Stromal cell of bone marrow (primary cell): Measurements from ENCODE around the gene POLR1A.

Experiments
- DNase-seq: peaks from one replicate; pipeline ENCODE4 v3.0.0-alpha.2; 2012; ENCODE audit warnings: low read depth

Gene POLR1A

DNA sequence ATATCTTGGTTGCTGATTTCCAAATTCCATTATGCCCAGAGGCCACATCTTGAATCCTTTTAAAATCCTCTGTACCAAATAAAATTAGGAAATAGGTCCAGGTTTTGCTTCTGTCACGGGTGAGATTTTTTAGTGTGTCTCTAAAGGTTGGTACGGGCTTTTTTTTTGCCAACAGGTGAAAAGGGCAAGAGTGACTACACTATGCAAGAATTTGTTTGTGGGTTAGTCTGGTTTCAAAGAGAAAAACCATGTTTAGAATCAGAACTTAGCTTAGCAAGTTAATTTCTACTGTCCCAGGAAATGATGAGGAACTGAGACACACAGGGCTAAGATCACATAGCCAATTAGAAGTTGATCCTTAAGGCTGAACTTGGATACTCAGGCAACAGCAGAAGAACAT lies 41.7 kb downstream of the POLR1A start:
- no peak for DNase-seq

DNA sequence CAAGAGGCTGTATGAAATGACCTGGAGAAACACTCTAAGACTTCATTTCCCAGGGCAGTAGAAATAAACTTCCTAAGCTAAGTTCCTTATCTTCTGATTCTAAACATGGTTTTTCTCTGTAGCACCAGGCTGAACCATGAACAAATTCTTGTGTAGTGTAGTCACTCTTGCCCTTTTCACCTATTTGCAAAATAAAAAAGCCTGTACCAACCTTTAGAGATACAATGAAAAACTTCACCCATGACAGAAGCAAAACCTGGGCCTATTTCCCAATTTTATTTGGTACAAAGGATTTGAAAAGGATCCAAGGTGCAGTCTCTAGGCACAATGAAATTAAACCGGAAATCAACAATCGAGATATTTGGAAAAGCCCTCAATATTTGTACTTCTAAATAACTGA lies 43.6 kb downstream of the POLR1A start:
- no peak for DNase-seq

DNA sequence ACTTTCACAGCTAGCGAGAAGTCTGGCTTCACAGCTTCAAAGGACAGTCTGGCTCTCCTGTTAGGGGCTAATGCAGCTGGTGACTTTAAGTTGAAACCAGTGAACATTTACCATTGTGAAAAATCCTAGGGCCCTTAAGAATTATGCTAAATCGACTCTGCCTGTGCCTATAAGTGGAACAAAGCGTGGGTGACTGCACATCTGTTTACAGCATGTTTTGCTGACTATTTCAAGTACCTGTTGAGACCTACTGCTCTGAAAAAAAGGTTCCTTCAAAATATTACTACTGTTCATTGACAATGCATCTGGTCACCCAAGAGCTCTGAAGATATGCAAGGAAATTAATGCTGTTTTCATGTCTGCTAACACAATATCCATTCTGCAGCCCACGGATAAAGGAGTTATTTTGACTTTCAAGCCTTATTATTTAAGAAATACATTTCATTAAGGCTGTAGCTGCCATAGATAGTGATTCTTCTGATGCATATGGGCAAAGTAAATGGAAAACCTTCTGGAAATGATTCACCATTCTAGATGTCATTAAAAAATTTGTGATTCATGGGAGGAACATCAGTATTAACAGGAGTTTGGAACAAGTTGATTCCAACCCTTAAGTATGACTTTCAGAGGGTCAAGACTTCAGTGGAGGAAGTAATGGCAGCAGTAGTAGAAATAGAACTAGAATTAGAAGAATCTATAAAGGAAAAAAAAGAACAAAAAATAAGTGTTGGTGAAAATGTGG lies 48.9 kb downstream of the POLR1A start:
- no peak for DNase-seq

DNA sequence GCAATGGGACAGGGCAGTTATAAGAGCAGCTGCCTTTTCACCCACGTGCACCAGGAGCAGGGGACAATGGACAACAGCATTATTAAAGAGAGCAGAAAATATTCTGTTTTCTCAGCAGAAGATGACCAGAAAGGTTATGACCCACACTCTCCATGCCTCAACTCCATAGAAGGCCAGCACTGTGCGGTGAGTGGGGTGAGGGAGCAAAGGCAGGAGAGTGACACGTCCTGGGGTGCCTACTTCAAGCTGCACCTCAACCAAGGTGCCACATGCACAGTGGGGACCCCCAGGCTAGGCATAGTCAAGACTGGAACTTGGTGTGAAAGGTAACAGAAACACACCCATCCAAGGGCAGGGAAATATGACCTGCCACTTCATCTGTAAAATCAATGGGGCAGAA lies 50.4 kb downstream of the POLR1A start:
- DNase-seq: no peak

DNA sequence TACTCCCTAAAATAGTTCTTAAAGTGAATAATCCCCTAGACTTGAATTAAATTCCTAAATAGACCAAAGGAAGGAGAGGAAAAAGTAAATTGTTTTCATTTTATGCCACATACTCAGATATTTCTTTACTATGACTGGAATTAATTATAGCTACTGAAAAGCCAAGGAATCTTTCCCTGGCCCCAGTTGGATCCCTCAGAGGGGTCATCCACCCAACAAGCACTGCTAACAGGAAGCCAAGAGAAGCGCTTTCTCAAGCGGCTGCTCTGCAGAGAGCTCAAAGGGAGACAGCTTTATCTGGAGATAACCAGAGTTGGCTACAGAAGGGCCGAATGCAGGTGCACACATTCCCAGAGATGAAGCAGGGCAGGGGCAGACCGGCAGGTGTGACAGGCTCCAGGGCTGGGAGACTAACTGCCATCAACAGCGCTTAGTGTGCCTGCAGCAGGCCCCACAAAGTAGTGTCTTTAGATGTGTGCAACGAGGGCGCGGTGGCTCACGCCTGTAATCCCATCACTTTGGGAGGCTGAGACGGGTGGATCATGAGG lies 51.1 kb downstream of the POLR1A start:
- no peak for DNase-seq

DNA sequence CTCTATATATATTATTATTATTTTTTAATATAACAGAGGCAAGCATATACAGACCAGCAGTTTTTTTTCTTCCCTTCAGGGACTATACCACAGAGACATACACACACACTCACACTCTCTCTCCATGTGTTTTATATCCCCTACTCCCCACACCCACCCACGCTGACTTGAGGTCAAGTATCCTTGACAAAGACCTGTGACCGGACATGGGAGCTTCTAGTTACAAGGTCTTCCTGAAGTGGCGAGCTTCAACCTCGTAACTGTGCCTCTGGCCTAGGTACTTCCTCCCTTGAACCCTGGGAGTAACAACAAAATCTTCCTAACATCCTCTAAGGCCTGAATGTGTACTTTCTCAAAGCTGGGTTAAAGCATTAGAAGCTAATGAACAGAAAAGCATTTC lies 52.5 kb downstream of the POLR1A start:
- no peak for DNase-seq

DNA sequence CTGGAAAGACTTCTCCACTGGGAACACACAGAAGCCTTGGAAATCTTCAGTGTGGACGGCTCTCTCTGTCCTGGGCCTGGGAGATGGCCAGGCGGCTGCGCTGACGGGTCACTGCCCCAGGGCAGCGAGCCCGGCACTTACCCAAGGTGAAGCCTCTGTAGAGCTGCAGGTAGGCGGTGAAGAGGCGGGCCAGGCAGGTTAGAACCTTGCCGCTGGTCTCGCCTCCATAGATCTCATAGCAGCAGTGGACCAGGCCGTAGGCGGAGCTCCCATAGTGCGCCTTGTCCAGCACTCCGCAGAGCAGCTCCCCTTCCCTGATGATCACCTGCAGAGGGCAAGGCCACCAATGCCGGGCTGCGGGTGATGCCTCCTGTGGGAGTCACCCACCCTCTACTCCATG lies 53.0 kb downstream of the POLR1A start:
- no peak for DNase-seq

DNA sequence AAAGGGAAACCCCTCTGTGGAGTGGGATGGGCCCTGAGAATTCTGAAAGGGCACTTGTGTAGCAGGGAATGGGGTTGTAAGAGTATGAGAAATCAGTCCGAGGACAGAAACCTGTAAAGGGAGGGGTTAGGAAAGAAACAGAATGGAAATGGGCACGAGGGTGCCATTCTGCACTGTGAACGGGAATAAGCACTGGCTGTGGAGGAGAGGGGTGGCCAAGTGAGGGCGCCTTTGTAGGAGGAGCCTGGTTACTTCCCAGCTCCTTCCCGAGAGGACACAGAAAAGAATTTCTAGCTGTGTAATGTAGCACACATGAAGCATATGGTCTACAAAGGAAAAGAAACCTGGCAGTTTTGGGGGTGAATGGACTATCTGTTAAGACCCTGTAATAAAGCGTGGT lies 53.4 kb downstream of the POLR1A start:
- no peak for DNase-seq

DNA sequence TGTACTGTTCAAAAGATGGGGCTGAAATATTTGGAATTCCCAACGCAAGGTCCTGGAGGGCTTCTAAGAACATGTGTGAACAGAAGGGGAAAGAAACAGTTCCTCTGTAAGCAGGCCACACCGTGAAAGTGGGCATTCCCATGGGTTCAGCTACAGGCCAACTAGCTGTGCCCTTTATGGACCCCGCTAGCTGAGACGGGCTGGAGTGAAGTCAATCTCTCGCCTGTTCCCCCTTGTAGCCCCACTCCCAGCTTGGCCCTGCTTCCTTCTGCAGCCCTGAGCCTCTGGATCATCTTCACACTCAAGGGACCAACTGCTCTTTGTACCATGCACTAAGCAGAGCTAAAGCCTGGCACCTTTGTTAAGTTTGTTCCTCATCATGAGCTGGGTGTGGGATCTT lies 55.4 kb downstream of the POLR1A start:
- no peak for DNase-seq

DNA sequence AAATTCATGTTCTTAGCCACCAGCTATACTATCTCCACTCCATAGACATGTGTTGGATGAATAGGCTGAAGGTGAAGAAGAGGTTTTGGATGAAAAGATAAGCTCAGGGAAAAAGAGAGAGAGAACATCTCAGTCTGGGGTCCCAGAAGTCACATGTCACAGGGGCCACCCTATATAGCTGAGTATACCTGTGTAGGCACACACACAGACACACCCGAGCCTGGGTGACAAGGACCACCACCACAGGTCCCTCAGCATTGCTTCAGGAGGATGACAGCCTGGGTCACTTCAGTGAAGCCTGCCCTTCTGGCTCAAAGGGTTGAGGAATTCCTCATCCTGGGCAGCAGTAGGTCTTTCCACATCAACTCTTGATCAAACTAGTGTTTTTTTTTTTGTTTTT lies 56.2 kb downstream of the POLR1A start:
- no peak for DNase-seq

DNA sequence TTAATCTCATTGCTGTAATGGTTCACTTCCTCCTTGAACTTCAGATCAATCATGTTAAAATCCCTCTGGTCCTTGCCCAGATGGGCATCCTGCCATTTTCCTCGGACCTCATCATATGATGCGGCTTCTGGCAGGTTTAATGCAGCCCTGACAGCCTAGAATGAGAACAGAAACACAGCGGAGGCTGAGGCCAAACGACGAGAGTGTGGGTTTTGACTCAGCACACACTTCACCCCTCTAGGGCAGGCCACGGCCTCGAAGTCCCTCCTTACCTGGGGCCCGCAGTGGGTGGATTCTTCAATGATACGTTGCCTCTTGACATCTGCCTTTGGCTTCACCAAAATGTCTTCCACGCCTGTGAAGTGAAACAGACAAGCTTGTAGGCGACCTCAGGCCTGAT lies 56.8 kb downstream of the POLR1A start:
- DNase-seq: no peak

DNA sequence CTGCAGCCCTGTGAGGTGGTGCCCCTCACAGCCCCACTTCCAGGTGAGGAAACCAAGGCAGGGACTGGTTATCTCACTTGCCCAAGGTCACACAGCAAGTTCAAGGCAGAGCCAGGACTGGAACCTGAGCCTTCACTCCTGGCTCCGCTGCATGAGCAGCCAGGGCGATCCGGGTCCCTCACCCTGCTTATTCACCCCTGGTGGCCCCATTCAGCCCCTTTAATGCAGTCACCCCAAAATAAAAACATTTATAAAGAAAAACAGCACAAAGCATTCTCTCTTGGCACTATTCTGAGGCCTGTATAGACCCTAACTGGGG lies 57.3 kb downstream of the POLR1A start:
- no peak for DNase-seq

DNA sequence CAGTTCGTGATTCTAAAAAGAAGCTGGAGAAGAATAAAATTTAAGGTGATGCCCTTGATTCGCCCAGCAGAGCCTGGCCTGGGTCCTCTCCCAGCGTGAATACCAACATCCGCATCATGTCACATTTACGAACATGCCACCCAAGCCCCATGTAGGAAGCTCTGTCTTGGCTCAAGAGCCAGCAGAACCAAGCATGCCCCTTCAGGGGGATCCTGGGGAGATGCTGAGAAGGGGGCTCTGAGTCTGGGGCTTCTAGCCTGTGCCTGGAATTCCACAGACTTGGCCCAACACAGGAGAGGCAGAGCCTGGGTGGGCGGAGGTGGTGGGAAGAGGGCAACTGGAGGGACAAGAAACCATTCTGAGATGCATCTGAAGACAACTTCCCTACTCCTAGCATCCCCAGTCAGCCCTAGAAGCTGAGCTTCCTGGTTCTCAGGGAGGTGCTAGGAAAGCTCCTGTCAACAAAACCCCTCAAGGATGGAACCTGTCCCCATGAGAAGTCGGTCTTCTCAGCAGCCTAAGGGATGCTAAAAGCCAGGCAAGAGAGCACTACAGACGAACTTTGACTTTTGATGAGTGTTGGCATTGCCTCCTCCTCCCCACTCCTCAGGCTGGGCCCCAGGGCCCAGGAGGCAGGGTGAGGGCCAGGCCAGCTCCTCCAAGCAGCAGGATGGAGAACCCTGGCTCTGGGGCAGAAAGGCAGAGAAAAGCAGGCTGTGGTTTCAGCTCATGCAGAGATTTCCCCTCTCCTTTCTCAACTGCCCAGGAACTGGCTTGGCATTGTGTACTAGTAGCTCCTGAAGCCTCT lies 57.9 kb downstream of the POLR1A start:
- DNase-seq: no peak

DNA sequence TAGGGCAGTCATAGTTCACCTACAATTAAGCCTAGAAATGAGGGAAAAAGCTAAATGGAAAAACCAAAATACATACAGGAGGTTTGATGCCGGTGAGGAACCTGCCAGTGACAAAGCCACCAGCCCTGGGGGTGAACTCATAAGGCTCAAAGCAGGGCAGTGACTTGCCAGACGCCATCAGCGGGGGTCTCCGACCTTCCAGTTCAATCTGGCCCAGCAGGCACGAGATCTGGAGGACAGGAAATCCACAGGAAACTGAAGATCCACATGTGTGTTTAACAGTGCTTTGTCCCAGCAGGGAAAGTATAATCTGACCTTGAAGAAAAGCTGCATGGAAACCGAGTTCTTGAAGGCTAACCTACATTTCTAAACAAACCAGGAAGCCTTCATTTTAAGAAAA lies 60.1 kb downstream of the POLR1A start:
- no peak for DNase-seq

DNA sequence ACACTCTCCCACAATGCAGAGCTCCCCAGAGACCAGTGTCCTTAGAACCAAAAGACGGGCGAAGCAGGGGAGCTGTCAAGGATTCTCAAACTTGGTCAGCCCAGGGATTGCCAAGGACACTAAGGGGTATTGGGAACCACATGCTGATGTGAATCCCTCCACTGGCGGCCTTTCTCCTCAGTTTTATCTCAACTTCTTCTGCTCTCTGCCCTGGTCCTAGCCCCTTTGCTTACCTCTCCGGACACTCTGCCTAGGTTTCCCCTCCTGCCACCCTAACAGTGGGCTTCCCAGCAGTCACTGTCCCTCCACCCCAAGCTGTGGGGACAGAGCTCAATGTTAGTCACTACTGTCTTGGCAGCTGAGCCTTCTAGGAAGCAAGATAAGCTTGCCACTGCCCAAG lies 61.1 kb downstream of the POLR1A start:
- no peak for DNase-seq

DNA sequence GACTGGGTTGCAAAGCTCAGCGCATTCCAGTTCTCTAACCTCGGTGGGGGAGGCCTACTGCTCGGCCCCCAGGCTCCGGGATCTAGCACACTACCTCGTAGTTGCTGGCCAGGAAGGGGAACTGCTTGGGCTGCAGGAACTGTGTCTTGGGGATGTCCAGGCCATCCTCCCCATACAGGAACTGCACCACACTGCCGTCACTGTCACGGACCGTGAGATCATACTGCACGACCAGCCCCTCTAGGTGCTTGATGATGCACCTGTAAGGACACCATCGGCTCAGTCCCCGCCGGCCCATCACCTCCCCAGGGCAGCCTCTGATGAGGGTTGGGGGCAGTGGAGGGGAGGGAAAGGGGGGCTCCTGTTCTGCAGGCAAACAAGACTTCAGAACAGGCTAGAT lies 61.6 kb downstream of the POLR1A start:
- DNase-seq: no peak

DNA sequence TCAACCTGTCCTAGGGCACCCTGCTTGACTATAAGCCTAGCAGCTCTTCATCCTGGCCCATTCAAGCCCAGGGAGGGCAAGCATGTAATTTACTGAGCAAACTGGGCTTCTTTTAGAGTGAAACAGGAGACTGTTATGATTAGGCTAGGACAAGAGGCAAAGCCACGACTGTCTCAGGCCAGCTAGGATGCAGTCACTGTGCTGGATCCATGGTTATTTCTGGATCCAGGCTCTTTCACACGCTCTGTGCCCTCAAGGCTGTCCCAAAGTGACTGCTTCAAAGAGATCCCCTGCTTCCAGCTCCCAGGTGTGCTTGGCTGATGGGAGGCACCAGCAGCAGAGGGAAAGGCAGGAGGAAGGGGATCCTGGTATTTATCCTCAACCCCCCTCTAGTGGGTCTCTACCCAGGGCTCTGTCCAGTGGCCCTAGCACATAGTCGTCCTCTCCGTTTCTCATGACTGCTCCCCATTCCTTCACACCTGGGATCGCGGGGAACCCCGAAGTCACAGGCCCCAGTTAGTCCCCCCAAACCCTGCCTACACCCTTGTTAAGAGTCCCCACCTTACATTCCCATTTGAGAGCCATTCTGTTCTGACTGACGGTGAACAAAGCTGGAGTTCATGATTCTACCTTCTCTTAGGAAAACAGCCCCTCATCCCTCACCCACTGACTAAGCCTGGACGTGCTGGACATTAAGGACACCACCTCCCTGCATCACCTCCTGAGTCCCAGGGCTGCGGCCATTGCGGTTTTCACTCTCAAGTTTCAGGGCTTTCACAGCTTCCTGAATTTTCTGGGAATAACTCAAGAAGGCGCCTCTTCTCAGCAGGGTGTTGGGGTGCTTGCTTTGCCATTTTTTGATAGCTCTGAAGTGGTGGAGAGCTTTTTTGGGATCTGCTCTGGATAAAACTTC lies 63.2 kb downstream of the POLR1A start:
- no peak for DNase-seq

DNA sequence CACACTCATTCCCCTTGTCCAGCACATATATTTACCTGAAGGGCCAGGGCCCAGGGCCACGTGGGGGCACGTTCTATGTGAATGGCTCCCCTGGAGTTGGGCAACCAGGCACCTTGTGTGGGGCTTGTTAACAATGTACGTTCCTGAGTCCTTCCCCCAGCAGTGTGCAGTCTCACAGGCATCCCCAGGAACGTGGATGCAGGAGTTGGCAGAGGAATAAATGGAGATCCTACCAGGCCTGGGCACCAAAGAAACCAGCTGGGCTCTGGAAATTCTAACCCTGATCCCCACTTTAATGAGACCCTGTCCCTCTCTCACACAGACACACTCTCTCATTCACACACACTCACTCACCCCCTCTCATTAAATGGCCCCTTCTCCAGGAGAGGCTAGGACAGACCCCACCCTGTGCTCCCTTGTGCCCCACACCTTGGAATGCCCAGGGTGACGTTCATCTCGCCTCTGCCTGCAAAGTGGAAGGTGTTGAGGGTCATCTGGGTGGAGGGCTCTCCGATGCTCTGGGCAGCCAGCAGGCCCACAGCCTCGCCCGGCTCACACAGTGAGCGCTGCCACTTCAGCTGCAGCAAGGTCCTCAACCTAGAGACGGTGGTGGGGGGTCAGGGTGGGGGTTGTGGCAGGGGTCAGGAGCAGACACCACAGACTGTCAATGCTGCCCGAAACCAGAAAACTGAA lies 65.6 kb downstream of the POLR1A start:
- no peak for DNase-seq

DNA sequence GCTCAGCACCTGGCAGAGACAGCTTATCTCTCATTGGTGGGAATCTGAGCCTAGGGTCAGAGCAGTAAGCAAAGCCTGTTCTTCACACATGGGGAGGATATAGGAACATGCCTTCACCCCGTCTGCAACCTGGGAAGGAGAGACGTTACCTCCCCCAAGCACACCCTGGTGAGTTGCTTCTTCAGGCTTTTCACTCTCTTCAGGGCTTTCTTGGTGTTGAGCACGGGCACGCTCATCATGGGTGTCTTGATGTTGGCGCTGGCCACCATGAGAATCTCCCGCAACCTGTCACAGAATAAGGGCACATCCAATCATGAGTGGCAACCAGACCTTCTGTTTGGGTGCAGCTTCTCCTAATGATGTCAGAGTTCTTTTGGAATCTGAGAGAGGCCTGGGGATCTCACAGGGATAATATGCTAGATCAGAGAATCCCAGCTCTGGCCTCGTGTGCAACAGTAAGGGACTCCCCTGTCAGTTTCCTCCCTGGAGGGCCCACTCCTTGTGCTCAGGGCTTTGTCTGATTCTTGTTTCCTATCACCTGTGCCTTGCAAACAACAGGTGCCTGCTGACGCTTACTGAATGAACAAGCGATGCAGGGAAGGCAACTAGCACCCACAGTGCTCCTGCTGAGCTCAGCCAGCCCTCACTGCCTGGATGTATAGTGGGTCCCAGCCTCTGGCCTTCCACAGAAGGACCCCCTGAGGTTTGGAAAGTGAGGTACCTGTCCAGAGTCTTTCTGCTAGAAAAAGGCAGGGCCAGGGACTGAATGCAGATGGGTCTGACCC lies 66.3 kb downstream of the POLR1A start:
- no peak for DNase-seq

DNA sequence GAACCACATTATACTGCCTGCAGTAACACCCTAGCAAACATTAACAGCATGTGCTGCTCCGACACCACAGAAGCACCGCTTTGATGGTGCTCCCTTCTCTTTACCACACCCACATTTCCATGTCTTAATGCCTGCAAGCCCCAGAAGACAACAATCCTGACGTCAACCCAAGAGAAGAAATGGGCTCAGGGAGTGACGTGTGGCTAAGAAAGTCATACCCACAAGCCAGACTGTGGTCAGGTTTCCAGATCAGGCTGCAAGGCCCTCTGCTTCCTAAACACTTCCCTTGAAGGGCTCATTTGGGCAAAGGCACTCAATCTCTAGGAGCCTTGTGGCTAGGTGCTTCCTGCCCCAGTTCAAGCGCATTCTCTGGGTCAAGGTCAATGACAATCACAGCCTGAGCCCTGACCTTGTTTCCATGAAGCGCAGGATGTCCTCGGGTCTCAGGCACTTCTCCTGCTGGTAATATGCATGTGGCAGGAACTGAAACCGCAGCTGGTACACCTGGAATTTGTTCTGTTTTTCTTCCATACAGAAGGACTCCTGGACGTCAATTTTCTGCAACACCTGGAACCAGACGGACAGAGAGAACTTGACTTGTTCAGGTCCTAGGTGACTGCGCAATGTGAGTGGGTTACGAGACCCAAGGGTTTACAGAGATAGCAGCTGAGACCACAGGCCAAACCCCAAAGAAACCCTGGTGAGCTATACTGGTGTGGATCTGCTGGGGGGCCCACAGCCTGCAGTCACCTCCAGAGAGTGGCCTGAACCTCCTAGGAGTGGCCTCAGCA lies 67.2 kb downstream of the POLR1A start:
- DNase-seq: peak; percentile 82
